ENCODE data around the gene SNX30.

Gene SNX30

DNA sequence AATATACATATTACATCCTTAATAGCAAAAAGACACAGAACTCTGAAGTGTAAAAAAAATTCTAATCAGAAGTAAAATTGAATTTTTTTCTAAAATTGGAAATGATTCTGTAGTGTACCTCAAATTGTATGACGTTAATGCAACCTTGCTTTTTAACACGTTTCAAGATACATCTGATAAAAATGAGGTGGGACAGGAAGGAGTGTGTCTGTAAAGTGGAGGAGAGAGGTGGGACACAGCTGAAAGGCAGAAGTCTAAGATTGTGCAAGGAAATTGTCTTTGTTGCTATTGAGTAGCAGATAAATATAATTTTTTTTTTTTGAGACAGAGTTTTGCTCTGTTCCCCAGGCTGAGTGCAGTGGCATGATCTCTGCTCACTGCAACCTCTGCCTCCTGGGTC lies 15.7 kb upstream of the SNX30 start:
- H3K27ac ChIP-seq, result no peak overlapping the region
- TF ChIP-seq, protein P1, sequence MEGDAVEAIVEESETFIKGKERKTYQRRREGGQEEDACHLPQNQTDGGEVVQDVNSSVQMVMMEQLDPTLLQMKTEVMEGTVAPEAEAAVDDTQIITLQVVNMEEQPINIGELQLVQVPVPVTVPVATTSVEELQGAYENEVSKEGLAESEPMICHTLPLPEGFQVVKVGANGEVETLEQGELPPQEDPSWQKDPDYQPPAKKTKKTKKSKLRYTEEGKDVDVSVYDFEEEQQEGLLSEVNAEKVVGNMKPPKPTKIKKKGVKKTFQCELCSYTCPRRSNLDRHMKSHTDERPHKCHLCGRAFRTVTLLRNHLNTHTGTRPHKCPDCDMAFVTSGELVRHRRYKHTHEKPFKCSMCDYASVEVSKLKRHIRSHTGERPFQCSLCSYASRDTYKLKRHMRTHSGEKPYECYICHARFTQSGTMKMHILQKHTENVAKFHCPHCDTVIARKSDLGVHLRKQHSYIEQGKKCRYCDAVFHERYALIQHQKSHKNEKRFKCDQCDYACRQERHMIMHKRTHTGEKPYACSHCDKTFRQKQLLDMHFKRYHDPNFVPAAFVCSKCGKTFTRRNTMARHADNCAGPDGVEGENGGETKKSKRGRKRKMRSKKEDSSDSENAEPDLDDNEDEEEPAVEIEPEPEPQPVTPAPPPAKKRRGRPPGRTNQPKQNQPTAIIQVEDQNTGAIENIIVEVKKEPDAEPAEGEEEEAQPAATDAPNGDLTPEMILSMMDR (IDR thresholded peaks at IDR 0.05), result no peak
- no peak for TF ChIP-seq ZFX (IDR thresholded peaks at IDR 0.05; ENCODE audit: borderline replicate concordance)

DNA sequence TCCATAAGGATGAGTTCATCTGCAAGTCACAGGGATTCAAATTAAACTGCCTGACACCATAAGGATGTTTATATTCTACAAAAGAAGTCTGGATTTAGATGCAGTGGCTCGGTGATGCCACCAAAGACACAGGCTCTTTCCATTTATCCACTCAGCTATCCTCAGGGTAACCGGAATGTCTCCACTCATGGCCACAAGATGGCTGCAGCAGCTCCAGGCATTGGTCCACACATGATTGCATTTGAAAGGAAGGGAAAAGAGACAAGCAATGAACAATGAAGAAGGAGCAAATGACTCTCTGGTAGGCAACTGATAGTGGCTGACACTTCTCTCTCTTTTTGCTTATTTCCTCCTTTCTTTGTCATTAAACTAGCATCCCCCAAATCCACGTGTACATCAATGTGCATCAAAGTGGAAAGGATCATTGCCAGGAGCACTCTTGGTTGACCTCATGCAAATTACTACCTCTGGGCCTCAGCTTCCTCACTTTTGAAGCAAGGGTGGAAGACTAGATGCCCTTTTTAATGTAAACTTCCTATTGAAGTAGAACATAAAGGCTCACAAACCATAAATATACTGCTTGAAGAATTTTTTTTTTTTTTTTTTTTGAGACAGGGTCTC lies 7.2 kb upstream of the SNX30 start:
- TF ChIP-seq, protein P1 (IDR thresholded peaks at IDR 0.05), result no peak
- no peak for TF ChIP-seq ZFX (IDR thresholded peaks at IDR 0.05; ENCODE audit: borderline replicate concordance)
- no peak overlapping the region for H3K27ac ChIP-seq

DNA sequence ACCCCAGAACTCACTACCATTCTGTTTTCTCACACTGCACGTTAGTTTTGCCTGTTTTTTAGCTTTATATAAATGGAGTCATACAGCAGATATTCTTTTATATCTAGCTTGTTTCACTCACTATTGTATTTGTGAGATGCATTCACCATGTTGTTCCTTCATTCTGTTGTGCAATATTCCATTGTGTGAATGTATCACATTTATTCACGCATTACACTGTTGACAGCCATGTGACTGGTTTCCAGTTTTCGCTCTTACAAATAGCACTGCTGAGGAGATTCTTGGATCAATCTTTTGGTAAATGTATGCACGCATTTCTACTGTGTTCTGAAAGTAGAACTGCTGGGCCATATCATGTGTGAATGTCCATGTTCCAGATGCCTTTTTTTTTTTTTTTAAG lies 6.4 kb upstream of the SNX30 start:
- TF ChIP-seq, protein P1 (IDR thresholded peaks at IDR 0.05), result no peak

DNA sequence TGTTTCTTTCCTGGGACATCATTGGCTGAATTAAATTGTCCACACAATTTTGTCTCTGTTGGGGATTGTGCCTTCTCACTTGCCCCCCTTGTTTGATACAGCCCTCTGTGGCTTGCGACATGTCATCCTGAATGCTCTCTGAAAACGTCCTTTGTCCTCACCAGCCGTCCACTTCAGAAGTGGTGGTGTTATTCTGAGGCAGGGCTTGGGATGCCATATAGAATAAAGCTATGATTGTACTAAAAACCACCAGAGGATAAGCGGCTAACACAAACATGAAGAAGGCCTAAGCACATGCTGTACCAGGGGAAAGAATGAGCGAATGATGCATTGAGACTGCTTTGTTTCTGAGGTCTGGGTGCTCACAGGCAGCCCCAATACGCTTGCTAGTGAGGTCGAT lies 3.5 kb upstream of the SNX30 start:
- H3K27ac ChIP-seq, result no peak overlapping the region
- no peak for TF ChIP-seq ZFX (IDR thresholded peaks at IDR 0.05; ENCODE audit: borderline replicate concordance)
- TF ChIP-seq, protein P1 (IDR thresholded peaks at IDR 0.05), result no peak

More for the DNA sequence above, 6.4 kb upstream of the SNX30 start:
- H3K27ac ChIP-seq, result no peak overlapping the region

DNA sequence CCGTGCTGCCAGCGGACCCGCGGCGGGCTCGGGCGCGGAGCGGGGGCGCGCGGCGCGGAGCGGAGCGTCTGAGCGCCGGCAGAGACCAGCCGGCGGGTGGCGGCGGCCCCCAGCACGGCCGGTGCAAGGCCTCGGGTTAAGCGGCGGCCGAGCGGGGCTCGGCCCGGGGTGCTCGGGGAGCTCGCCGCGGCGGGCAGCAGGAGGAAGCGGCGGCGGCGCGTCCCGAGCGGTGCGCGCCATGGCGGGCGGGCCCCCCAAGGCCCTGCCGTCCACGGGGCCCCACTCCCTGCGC lies 150 bp downstream of the SNX30 start:
- H3K27ac ChIP-seq, result no peak overlapping the region
- TF ChIP-seq ZFX (IDR thresholded peaks at IDR 0.05; ENCODE audit: borderline replicate concordance), result no peak
- TF ChIP-seq, protein P1 (IDR thresholded peaks at IDR 0.05), result no peak

DNA sequence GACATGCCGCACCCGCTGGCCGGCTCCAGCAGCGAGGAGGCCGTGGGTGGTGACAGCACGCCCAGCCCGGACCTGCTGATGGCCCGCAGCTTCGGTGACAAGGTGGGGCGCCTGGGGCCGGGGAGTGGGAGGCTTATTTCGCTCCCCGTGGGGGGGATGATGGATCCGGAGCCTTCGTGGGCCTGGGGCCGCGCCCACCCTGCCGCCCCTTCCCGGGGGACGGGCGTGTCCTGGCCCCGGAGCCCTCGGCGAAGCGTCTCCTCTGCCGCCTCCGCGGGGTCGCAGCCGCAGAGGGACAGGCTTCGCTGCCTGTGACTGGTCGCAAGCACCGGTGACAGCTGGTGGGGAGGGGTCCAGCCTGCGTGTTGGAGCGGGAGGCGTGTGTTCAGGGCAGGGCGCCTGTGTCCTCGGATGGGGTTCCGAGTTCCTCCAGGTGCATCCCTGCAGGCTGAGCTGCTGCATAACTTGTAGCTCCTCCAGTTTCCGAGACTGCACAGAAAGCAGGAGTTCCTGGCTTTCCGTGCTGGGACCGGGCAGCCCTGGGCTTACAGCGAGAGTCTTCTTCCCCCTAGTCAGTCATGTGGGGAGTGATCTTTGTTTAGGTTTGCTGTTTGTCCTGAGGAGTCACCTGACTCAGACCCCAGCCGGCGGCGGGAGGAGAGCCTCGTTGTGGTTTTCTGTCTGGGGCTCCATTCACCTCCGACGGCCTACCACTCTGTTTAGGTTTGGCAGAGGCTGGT lies 666 bp downstream of the SNX30 start:
- no peak for TF ChIP-seq ZFX (IDR thresholded peaks at IDR 0.05; ENCODE audit: borderline replicate concordance)
- TF ChIP-seq, protein P1 (IDR thresholded peaks at IDR 0.05), result no peak
- H3K27ac ChIP-seq, result no peak overlapping the region

DNA sequence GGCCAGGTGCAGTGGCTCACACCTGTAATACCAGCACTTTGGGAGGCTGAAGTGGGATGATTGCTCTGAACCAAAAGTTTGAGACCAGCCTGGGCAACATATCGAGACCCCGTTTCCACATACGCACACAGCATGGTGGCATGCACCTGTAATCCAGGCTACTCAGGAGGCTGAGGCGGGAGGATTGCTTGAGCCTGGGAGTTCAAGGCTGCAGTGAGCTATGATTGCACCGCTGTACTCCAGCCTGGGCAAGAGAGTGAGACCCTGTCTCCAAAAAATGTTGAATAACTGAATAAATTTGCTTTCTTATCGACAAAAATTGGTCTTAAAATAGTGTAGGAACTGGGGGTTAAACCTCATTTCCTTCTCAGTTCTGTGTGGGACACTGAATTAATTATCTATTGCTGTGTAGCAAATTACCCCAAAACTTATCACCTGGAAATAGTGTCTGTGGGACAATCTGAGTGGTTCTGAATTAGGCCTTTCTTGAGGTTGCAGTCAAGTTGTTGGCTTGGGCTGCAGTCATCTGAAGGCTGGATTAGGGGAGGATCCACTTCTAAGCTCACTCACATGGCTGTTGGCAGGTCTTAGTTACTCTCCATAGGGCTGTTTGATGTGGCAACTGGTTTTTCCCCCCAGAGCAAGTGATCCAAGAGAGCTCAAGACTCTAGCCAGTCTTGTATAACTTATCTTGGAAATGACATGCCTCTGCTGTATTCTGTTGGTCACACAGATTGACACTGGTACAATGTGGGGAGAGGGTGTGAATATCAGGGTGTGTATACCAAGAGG lies 2.0 kb downstream of the SNX30 start:
- H3K27ac ChIP-seq, result no peak overlapping the region
- TF ChIP-seq ZFX (IDR thresholded peaks at IDR 0.05; ENCODE audit: borderline replicate concordance), result no peak
- TF ChIP-seq, protein P1 (IDR thresholded peaks at IDR 0.05), result no peak
